NOMO-1 treated with DMSO at 0.1 percent for 48 hours (cell line): ENCODE results near the gene PARD6A.

ENCODE experiments used
- DNase-seq: peaks from one replicate; lab custom pipeline; 2025; ENCODE audit not compliant: unreplicated experiment; lab: John Stamatoyannopoulos, UW

PARD6A gene

GRCh38 chr16:67666032-67666551 lies 5.3 kb downstream of the PARD6A start:
- no peak for DNase-seq

GRCh38 chr16:67666559-67667452 lies 6.0 kb downstream of the PARD6A start, which contains the start of the genes C16orf86 and ENKD1:
Gene C16orf86 (plus strand): TSS chr16:67666814. CDS start chr16:67666971, 157 bp downstream.
Gene ENKD1 (minus strand): TSS chr16:67666750. CDS start chr16:67666442, 308 bp downstream.
- peak; percentile 74 for DNase-seq

GRCh38 chr16:67667453-67667816 lies 6.7 kb downstream of the PARD6A start:
- DNase-seq = no peak

- peak; percentile 94 for DNase-seq
These were observed 7.2 kb downstream of the PARD6A start for GRCh38 chr16:67667817-67668494.

GRCh38 chr16:67668495-67669157 lies 7.9 kb downstream of the PARD6A start:
- peak; percentile 30 for DNase-seq

DNA sequence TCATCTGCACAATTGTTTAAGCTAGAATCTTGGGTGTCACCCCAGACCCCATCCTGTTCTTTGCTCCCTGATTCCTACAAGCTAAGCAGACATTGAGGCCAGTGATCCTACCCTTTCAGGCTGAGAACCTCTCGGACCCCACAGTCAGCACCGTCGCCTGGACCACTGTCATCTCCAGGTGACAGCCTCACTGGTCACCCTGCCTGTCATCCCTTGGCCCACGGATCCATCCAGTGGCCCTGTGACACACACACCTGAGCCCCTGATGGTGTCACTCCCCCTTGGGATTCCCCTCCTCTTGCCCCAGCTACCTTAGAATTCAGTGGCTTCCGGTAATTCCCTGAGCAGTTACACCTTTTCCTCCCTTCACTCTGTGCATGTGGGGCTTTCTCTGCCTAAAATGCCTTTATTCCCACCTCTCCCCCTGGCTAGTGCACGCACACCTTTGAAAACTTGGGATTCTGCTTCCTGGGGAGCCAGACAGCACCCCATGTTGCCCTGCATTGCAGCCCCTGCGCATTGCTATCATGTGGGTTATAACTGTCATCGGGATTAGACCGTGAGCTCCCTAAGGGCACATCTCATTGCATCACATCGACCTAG lies 8.8 kb downstream of the PARD6A start:
- no peak for DNase-seq

GRCh38 chr16:67672306-67672705 lies 11.5 kb downstream of the PARD6A start:
- no peak for DNase-seq

- peak; percentile 65 for DNase-seq
These were observed 12.2 kb downstream of the PARD6A start for GRCh38 chr16:67672739-67673662.

DNA sequence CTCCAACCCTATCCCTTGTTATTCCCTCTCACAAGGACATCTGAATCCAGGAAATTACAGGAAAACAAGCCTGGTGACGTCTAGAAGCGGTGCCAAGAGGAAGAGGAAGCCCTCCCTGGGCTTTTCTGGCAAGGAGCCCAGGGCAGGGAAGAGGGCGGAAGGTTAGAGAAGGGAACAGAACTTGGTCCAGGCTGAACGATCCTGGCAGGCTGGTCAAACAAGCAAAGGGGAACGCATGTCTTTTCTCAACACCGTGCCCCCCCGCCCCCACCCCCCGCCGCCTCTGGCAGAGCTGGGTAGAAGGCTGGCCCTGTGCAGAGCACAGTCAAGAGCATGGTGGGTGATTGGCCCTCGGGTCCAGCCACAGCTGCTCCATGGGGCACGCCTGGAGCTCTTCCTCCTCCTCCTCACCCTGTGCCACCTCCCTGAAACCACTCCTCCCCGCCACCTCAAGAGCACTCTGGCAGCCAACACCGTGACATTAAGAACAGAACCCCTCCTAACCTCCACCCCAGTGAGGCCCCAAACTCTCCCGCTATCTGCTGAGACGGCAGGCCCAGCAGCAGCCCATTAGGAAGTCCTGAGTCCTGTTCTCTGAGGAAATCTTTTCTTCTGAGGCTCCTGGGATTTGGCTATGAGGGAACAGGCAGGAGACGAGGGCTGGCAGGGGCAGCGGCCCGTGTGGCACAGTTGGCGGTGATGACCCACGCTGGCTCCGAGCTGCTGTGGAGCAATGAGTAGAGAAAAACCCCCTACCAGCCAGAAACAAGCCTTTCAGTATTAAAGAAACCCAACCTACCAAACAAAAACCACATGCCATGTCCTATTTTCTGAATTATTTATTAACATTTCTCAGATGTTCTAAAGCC lies 13.2 kb downstream of the PARD6A start:
- DNase-seq = peak; percentile 12

DNA sequence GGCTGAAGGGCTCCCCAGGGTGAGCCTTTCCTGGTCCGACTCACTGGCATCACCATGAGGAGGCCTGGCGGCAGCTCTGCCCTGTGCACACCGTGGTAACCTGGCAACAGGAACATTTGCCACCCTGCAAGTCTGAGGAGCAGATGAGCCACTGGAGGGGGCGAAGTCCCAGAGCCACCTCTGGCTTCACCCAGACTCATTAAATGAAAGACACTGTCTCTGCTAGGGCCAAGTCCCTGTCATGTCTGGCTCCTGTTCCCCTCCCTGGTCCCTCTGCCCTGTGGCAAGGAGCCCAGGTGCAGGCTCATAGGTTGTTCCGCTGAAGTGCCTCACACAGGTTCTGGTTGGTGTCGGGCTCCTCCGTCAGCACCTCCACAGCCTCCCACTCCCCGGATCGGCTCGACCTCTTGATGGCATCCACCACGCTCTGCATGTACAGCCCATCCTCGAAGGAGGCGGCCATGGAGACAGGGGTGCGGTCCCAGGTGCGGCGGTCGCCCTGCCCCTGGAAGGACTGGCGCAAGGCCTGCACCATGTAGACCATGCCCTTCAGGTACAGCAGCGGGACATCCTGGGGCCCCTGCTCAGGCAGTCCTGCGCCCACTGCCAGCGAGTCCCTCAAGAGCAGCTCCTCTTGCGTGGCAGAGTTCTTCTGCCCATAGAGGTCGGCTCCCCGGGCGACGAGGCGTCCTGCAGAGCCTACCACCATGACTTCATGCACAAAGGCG lies 14.3 kb downstream of the PARD6A start:
- DNase-seq = no peak

DNA sequence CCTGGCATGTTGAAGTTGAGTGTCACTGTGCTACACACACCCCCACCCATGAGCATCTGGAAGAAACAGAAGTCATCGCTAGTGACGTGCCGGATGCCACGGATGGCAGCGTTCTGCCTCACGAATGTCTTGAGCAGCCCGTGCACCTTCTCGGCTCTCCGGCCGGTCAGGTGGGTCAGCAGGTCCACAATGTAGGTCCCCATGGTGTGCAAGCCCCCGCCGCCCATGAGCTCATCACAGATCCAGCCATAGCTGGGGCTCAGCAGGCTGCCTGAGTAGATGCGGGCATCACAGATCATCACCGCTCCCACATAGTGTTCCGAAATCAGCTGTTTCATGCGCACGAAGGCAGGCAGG lies 14.8 kb downstream of the PARD6A start:
- DNase-seq = no peak

DNA sequence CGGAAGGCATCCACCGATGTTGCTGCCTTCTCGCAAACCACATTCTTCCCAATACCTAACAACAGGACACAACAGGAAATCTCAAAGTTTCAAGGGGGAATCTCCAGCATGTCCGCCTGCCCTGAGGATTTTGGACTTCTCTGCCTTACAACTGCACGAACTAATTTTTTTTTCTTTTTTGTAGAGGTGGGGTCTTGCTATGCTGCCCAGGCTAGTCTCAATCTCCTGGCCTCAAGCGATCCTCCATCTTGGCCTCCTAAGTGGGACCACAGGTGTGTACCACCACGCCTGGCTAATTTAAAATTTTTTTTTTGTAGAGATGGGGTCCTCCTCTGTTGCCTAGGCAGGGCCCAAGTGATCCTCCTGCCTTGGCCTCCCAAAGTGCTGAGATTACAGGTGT lies 15.2 kb downstream of the PARD6A start:
- no peak for DNase-seq

DNA sequence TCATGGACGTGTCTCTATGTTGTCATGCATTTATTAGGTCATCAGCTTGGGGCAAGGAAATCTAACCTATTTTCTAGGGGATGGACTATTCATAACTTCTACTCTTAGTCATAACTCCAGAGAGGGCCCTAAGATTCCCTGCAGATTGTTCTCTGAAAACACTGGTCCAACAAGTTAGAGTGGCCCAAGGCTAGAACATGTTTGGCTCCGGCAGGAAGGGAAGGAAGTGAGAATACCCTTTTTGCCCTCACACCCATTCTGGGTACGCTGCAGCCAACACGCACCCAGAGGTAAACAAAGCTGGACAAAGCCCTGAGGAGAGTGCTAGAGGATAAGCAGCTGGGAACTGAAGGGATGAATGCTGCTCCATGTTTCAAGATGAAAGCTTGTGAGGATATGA lies 15.8 kb downstream of the PARD6A start:
- no peak for DNase-seq

DNA sequence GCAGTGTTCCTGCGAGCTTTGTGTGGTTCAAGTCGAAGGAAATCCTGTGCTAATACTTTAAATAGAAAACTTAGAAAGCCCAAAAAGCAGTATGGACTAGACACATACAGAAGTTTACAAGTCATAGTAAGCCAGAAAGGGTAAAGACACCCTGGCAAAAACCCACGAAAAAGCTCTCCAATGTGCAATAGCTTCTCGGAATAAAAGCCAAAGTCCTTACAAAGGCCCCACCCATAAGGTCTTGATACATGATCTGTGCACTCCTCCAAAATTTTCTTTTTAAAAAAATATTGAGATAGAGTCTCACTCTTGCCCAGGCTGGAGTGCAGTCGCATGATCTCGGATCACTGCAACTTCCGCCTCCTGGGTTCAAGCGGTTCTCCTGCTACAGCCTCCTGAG lies 16.2 kb downstream of the PARD6A start:
- no peak for DNase-seq

DNA sequence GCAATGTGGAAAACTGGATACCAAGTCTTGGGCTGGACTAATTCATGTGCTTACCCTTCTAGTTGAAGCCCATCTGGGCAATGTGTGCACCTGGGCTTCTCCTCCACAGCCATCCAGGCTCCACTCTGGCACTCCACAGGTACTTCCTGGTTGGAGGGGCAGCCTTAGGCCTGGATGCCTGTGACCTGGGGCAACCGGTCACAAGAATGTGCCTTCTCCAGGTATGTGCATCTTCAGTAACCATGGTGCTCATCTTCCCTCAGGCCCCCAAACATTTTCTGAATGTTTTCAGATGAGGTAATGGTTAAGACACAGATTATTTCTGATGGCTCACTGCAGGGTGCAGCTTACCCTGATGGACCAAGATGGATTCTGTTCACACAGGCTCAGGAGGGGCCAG lies 17.0 kb downstream of the PARD6A start:
- no peak for DNase-seq

- DNase-seq = no peak
These were observed 17.7 kb downstream of the PARD6A start for GRCh38 chr16:67678354-67679023.

- DNase-seq = no peak
These were observed 19.5 kb downstream of the PARD6A start for GRCh38 chr16:67679935-67680897.
